HG02981 (cell line): ENCODE measurements around the gene ATL3.
"Not testable (repeated sequence)": the region's sequence is repeated elsewhere in the genome, so short reads cannot be mapped to it uniquely, and the experiment has no call there.

Experiments
- ATAC-seq: cut with Tn5 transposase; IDR thresholded peaks from one replicate; pipeline ENCODE4 v1.9.1; 2021; ENCODE audit warnings: mild to moderate bottlenecking, moderate library complexity; ENCODE audit not compliant: unreplicated experiment

ATL3 gene

DNA sequence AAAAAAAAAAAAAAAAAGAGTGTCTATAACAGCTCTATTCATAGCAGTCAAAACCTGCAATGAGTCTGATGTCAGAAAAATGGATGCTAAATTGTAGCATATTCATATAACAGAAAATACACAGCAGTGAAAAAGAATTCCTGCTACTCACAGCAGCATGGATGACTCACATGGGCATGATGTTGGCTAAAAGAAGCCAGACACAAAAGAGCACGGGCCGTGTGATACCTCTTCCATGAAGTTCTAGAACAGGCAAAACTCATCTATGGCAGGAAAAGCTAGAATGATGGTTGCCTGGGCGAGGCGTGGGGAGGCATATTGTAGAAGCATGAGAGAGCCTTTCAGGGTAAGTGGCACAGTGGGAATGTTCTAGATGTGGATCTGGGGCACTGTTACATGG, 75.9 kb downstream of the ATL3 start:
- ATAC-seq, result no peak

DNA sequence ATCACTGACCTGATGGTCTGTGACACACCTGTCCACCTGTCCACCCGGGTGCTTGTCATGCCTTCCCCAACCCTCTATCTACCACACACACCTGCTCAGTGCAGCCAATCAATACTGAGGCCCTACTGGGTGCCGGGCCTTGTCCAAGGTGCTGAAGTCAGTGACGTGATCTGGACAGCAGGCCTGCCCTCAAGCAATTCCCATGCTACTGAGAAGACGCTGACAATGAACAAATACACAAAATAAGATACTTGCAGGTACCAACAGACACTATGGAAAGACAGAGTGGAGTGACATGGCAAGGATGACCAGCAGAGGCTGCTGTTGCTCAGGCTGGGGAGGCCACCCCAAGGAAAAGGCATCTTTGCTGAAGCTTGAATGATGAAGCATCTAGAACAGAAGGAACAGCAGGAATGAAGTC, 78.2 kb downstream of the ATL3 start:
- no peak for ATAC-seq

DNA sequence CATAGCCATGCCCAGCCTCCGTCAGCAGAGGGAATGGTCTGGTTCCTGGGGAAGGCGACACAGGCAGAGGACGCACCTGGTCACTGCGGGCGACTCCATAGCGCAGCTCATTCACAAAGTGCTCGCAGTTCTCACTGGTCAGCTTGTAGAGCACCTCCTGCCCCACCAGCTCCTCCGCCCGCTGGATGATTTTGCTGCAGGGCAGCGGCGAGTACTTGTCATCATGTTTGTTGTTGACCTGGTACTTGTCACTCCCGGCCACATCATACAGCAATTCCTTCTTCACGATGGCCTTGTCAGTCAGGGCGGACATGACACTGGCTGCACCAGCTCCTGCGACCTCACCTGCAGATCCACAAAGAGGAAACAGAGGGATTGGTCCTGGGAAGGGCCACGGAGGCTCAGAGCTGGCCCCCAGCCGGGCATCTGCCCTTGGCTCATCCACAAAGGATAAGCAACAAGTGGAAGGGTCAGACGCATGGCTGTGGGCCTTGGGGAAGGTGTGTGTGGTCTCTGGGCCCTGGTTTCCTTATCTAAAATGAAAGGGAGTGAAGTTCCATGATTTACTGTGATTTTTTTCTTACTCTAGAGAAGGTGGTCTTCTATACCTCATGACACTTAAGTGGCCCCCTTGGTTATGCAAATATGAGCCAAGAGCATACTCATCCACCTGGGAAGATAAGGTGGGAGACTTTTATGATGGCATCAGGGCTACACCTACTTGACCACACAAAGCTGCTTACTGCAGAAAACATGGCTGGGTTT, 81.0 kb downstream of the ATL3 start:
- no peak for ATAC-seq

DNA sequence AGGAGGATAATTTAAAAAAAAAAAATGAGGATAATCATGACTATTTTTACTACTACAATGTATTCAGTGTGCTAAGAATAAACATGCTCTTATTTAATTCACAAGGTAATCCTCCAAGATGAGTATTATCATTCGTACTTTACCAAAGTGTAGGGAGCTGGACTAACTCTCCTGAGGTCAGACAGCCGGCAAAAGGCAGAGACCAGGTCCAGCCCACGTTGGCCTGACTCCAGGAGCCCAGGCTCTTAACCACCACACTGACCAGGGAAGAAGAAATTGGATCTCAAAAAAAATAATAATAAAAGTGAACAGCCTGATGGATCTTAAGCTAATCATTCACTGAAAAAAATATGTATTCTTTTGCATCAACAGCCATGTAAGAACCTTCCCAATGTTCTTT, 82.2 kb downstream of the ATL3 start:
- no peak for ATAC-seq

DNA sequence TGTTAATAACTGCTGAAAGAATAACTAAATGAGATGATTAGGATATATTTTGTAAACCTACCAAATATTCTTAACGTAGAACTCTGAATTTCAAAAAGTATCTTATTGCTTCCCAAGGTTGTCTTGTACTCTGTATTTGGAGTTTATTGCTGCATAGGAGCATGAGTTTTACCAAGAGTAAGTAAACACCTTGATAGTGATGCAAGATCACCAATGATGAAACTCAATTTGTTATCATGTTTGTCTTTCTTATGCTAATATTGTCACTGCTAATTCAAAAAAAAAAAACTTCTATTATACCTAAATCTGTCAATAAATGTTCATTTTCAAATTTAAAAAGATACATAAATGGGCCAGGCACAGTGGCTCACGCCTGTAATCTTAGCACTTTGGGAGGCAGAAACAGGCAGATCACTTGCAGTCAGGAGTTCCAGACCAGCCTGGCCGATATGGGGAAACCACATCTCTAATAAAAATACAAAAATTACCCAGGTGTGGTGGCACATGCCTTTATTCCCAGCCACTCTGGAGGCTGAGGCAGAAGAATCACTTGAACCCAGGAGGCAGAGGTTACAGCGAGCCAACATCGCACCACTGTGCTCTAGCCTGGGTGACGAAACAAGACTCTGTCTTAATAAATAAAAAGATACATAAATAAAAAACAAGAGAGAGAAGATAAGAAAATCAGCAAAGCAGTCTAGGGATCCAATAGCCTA, 84.6 kb downstream of the ATL3 start:
- ATAC-seq, result no peak

DNA sequence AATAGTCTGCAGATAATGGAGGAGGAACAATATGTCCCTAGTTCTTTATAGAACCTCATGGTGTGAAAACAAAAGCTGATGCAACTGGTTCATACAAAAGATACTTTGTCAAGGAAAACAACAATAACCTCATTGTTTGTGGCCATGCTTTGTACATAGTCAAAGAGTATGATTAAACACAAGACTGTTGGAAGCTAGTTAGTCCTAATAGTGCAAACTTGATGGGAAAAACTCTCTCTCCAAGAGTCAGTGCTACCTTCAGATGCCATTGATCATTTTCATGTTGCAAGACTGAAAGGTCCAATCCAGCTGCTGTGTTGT, 87.9 kb downstream of the ATL3 start:
- ATAC-seq, result no peak

DNA sequence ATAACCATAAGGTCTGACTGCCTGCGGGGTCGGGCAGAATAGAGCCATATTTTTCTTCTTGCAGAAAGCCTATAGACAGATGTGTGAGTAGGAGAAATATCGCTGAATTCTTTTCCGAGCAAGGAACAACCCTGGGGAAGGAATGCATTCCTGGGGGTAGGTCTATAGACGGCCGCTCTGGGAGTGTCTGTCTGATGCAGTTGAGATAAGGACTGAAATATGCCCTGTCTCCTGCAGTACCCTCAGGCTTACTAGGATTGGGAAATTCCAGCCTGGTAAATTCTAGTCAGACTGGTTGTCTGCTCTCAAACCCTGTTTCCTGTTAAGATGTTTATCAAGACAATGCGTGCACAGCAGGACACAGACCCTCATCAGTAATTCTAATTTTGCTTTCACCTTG, 90.0 kb downstream of the ATL3 start:
- ATAC-seq, result not testable (repeated sequence)

DNA sequence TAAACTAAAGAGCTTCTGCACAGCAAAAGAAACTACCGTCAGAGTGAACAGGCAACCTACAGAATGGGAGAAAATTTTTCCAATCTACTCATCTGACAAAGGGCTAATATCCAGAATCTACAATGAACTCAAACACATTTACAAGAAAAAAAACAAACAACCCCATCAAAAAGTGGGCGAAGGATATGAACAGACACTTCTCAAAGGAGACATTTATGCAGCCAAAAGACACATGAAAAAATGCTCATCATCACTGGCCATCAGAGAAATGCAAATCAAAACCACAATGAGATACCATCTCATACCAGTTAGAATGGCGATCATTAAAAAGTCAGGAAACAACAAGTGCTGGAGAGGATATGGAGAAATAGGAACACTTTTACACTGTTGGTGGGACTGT, 92.3 kb downstream of the ATL3 start:
- ATAC-seq, result not testable (repeated sequence)

DNA sequence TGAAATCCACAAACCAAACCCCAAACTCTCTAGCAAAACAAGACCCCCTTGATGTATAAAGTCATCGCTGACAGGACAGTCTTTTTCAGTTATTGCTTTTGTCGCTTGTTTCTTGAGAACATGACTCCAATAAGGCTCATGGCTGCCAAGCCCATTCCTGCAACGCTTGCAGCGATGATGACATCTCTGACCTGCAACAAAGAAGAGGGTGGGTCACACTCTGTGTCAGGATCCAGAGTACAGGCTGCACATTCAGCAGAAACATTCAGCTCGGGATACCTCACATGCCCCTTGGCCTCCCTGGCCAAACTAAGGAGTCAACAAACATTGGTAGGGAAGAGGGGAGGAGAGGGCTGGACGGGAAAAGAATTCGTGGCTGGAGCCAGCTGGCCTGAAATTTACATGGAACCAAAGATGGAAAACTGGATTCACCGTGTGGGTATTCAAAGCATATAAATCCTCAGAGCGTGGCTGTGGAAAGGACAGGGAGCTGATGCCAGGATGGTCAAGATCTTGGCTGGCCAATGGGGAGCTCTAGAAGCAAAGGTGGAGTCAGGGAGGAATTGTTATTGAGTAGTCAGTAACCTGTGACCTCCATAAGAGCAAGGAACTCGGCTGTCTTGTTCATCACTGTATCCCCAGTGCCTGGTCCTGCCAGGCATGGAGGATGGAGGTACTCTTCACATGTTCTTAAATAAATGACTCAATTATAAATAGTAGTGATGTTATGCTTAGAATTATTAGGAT, 96.1 kb downstream of the ATL3 start:
- no peak for ATAC-seq
